ENCODE measurements around the gene RYR2.

RYR2 gene

DNA sequence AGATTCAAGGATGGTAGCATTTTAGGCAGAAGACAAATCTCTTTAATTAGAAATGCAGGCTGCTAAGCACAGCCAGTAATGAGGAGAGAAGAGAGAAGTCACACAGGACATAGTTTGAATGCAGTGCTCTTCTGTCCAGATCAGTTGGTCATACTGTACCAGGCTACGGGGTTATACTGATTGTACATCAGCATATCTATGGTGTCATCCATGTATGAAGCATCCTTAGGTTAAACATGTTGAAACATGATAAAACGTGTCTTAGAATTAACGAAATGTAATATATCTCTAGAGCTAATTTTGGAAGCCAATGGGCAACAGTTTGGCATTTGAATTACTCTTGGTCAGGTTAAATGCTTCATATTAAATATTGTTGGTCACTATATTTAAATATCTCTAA, 199.1 kb downstream of the RYR2 start:
- no peak for TF ChIP-seq CTCF (IDR thresholded peaks at IDR 0.05; ENCODE audit: borderline replicate concordance, control extremely low read depth, extremely low read depth, insufficient read depth, missing control alignments)
- in situ Hi-C loops (cut with MboI; ENCODE audit: low sequenced_read_pairs, unreplicated experiment) = no loop called here
- no peak for DNase-seq (ENCODE audit: low spot score)

GRCh38 chr1:237244778-237245177, 202.8 kb downstream of the RYR2 start:
- TF ChIP-seq CTCF (IDR thresholded peaks at IDR 0.05; ENCODE audit: borderline replicate concordance, control extremely low read depth, extremely low read depth, insufficient read depth, missing control alignments) = no peak
- no peak for DNase-seq (ENCODE audit: low spot score)
- in situ Hi-C loops (cut with MboI; ENCODE audit: low sequenced_read_pairs, unreplicated experiment) = no loop called here

GRCh38 chr1:237247442-237247841, 205.5 kb downstream of the RYR2 start:
- no peak for TF ChIP-seq CTCF (IDR thresholded peaks at IDR 0.05; ENCODE audit: borderline replicate concordance, control extremely low read depth, extremely low read depth, insufficient read depth, missing control alignments)
- in situ Hi-C loops (cut with MboI; ENCODE audit: low sequenced_read_pairs, unreplicated experiment) = no loop called here
- DNase-seq (ENCODE audit: low spot score) = no peak

GRCh38 chr1:237249120-237249519, 207.1 kb downstream of the RYR2 start:
- in situ Hi-C loops (cut with MboI; ENCODE audit: low sequenced_read_pairs, unreplicated experiment) = no loop called here
- TF ChIP-seq CTCF (IDR thresholded peaks at IDR 0.05; ENCODE audit: borderline replicate concordance, control extremely low read depth, extremely low read depth, insufficient read depth, missing control alignments) = no peak
- DNase-seq (ENCODE audit: low spot score) = no peak

GRCh38 chr1:237250055-237250454, 208.1 kb downstream of the RYR2 start:
- no peak for DNase-seq (ENCODE audit: low spot score)
- in situ Hi-C loops (cut with MboI; ENCODE audit: low sequenced_read_pairs, unreplicated experiment) = no loop called here
- no peak for TF ChIP-seq CTCF (IDR thresholded peaks at IDR 0.05; ENCODE audit: borderline replicate concordance, control extremely low read depth, extremely low read depth, insufficient read depth, missing control alignments)

DNA sequence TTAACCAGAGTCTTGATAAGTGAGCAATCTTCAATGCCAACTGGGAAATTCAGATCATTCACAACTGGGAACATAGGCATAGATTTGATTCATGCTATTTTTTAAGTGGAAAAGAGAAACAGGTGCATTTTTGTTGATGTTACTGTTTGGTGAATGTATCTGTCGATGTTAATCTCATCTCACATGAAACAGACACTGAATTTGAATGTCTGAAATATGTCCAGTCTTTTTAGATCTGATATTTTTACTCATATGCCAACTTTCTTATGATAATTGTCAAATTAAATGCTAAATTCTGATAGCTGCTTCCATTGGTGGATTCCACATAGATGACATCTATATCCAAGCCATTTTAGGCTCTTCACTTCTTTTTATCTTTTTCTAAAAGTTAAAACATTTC, 213.1 kb downstream of the RYR2 start:
- in situ Hi-C loops (cut with MboI; ENCODE audit: low sequenced_read_pairs, unreplicated experiment) = no loop called here
- no peak for DNase-seq (ENCODE audit: low spot score)
- TF ChIP-seq CTCF (IDR thresholded peaks at IDR 0.05; ENCODE audit: borderline replicate concordance, control extremely low read depth, extremely low read depth, insufficient read depth, missing control alignments) = no peak

DNA sequence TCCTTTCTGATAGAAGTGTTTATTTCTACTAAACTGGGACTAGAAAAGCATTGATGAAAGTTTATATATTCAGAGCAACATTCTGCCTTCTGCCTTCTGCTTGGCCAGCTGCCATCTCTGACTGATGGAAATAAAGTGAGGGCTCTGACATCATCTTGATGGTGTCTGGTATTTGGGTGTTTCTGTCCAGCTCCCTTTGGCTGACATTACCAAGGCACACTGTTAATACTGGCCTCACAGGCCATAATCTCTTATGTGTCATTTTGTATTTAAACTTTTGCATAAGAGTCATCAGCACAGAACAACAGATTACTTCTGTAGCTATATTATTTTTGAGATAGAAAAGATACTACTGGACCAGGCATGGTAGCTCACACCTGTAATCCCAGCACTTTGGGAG, 216.9 kb downstream of the RYR2 start:
- no peak for TF ChIP-seq CTCF (IDR thresholded peaks at IDR 0.05; ENCODE audit: borderline replicate concordance, control extremely low read depth, extremely low read depth, insufficient read depth, missing control alignments)
- DNase-seq (ENCODE audit: low spot score) = no peak
- in situ Hi-C loops (cut with MboI; ENCODE audit: low sequenced_read_pairs, unreplicated experiment) = no loop called here
